ENCODE measurements around the gene HIGD1A. TPM values are rescaled to one million over a fixed set of nuclear protein-coding genes. Genes with fewer than 3 reads are reported as not detected.
"Not testable (repeated sequence)": the region's sequence is repeated elsewhere in the genome, so short reads cannot be mapped to it uniquely, and the experiment has no call there.

The HIGD1A gene
- polyA plus RNA-seq, 3 donors: 145 to 159 (median 150) TPM

DNA sequence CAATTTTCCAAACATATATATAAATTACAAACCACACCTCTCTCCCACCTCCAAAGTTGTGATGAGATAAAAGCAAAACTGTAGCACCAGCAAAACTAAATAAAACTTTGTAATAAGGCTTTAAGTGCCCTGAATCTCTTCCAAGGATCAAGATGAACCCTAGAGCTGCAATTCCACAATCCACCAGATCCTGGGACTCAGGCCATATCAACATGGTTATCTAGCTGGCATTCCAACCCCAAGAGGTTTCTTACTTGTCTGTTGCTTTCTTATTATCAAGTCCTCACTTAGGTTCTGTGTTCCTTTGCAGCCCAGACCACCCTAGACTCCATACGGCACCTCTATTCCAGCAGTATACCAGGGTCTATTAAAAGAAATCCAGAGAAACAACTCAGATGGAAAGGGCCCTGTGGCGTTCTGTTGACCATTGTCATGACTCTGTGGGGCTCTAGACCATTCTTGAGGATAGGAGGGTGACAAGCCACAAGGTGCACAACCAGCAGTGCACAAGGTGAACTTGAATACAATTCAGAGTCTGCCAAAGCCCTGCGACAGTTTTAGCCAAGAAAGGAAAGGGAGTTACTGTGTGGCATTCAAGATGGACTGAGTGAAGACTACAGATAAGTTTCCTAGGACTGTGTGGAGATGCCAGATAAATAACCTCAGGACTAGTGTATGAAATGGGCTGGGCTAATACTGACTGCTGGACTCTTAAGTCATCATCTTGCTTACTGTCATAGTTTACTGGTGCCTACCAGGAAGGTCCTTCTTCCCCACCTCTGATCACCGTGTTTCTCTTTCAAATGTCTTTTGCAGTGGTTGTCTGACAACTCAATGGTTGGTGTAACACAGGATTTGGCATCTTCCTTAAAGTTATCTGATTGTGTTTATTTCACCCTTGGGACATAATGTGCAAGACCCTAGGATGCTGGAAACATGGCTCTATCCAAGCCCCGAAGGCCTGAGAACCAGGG, 32.1 kb upstream of the HIGD1A start:
- no peak for DNase-seq (ENCODE audit: extremely low read depth in 1 of 11, low read depth in 9 of 11, low spot score in 4 of 11)

DNA sequence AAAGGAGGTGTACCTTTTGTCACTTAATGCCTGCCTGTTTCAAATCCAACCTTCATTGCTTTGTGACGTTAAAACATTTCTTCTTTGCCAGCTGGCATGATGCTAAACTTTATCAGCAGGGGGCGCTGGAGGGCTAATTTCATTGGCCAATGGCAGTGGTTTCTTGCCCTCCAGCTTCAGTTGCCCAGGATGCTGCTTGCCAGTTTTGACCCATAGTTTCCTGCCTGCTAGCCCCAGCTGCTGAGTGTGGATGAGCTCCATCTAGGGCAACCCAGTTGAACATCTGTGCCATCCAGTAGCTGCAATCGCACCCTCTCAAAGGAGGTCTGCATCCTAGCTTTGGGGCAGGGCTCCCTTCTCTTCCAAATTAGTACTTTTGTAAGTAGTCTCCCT, 27.0 kb upstream of the HIGD1A start:
- DNase-seq (ENCODE audit: extremely low read depth in 1 of 11, low read depth in 9 of 11, low spot score in 4 of 11): peak in 6 of 11 donors; percentile 44 to 74 (median 60)

DNA sequence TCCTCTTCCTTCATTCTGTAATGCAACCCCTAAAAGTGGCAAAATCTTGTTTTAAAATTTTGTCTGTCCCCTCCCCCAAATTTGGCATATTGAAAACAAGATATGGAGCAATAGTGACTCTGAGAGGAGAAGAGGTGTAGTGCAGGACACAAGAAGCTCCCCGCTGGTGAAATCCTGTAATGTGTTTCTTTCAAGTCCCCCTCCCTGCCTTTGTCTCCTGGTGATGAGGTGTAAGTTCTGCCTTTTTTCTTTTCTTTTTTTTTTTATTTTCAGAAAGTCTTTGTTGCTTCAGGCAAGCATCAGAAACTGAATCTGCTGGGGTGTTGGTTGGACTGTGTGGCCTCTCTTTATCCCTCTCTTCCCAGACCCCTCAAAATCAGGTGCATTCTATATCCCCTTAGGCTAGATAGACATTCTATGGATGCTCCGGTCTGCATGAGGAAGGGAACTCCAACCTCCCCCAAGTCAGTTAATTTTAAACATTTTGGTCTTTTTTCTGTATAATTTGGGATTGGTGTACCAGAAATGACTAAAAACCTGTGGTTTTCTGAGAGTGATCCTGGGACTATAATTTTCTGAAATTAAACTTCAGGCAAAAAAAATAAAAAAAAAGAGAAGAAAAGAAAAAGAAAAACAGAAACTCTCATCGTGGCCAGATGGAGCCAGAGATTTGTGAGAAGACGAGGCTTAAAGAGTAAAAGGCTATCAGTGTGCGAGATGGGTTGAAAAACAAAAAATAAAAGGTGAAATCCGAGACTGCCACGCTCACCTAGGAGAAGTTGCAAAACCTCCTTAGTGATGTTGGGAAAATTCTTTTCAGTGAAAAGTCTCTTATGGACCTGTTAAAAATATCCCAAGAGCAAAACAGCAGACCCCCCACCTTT, 26.4 kb upstream of the HIGD1A start:
- DNase-seq (ENCODE audit: extremely low read depth in 1 of 11, low read depth in 9 of 11, low spot score in 4 of 11): no peak

DNA sequence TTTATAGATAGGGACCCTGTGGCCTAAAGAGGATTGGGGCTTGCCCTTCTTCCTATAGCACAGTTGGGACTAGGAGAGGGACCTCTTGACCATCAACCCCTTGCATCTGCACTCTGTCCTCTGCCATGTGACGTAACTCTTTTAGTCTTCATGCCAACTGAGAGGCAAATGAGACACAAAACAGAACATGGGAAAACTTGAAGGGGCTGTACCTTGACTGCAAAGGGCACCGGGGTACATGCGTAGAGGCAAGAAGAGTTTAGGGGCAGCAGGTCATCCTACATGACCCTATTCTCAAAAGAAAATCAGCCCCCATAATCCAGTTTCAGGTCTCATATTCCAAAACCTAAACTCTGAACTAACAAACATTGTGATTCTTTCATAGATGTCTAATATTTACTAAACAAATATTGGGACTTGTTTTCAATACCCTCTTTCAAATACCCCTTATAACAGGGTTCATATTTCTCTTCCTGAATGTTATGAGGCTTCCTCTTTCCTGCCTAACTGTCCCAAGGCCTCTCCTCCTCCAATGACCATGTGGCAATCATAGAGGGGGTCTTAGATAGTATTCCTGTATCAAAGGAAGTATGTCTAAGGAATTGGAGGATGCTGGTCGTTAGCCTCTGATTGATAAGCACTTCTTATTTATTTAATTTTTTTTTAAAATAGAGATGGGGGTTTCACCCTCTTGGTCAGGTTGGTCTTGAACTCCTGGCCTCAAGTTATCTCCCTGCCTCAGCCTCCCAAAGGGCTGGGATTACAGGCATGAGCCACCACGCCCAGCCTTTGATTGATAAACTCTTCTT, 25.5 kb upstream of the HIGD1A start:
- DNase-seq (ENCODE audit: extremely low read depth in 1 of 11, low read depth in 9 of 11, low spot score in 4 of 11): no peak

DNA sequence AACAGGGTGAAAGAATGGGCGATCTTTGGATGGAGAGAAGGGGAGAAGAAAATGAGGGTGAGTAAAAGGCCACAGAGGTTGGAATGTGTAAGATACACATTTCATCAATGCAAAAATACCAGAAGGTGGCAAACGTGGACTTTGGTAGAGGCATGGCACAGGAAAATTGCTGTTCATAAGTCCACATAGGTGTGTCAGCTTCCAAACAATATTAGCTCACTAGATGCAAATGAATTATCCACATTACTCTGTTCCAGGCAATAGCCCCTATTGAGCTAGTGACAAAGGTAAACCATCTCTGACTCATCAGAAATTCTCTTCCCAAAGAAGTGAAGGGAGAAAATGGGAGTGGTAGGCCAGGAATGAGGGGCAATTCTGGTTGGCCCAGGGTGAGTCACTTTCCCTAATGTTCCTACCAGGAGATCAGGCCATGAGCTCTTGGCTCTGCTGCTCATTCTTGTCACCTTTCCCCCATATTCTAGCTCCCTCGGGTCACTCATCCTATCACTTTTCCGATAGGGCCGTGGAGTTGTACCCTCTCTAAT, 24.9 kb upstream of the HIGD1A start:
- DNase-seq (ENCODE audit: extremely low read depth in 1 of 11, low read depth in 9 of 11, low spot score in 4 of 11): no peak

DNA sequence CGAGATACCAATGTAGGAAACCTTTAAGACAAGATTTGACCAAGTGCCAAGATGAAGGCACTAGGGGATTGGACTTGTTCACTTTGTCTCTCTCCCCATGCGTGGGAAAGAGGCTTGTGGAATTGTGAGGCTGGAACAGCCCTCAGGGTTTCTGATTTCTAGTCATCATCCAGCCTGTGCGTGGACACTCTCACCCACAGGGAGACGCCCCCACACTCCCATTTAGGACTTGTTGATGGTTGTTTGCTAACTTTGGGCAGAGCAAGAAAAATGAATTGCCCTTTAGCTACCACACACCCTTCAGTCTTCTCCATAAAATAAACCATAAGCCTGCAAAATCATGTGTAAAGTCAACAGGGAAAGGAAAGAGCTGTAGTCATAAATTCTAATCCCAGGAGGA, 23.4 kb upstream of the HIGD1A start:
- DNase-seq (ENCODE audit: extremely low read depth in 1 of 11, low read depth in 9 of 11, low spot score in 4 of 11): no peak

DNA sequence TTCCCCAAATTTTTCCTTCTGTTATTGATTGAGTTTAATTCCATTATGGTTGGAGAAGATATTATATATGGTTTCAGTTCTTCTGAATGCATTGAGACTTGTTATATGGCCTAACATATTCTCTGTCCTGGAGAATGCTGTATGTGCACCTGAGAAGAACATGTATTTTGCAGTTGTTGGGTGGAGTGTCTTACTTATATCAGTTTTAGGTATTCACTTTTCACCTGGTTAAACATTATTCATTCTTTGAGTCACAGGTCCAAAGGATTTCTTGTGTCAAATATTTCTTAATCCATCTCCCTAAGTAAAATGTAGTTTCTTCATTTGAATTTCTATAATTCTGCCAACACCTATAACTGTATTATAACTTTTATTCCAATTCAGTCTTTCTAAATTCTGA, 22.7 kb upstream of the HIGD1A start:
- DNase-seq (ENCODE audit: extremely low read depth in 1 of 11, low read depth in 9 of 11, low spot score in 4 of 11): no peak

DNA sequence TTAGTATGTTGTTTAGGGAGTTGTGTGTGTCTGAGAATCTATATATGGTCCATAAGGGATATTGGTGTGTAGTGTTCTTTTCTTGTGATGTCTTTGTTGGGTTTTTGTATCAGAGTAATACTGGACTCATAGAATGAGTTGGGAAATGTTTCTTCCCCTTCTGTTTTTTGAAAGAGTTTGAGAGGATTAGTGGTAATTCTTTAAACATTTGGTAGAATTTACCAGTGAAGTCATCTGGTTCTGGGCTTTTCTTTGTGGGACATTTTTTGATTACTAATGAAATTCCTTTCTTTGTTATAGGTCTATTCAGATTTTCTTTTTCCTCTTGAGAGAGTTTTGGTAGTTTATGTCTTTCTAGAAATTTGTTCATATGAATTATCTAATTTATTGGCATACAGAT, 21.9 kb upstream of the HIGD1A start:
- no peak for DNase-seq (ENCODE audit: extremely low read depth in 1 of 11, low read depth in 9 of 11, low spot score in 4 of 11)

DNA sequence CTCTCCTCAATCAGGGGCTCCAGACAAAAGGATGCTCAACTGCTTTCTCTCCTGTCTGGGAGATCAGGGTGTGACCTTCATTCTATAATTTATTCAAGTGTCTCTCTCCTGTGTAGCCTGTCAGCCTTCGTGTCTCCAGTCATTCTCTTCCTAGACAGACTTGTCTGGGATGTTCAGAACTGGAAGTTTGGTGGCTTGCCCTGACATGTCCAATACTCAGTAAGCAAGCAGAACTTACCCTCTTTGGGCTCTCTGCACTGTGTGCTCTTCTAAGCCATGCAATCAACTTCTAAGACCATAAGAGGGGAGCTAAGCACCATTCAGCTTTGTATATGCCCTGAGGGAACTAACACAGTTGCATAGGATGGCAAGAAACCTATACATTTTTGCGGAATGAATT, 19.1 kb upstream of the HIGD1A start:
- DNase-seq (ENCODE audit: extremely low read depth in 1 of 11, low read depth in 9 of 11, low spot score in 4 of 11): no peak

DNA sequence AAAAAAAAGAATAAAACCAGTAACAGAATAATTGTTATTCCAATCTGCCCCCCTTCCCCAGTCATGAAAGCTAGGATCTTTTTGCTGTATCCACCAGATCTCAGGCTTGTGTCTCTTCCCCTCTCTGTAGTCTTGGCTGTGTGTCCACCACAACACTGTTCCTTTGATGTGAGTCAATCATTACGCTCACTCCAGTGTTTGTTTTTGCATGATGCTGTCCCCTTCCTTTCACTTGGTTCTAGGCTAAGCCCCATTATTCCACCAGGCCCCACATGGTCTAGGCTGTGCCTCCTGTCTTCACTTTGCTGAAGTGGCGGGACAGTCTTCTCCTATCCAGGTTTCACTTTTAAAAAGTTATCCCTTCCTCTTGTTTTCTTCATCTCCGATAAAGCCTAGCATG, 18.5 kb upstream of the HIGD1A start:
- no peak for DNase-seq (ENCODE audit: extremely low read depth in 1 of 11, low read depth in 9 of 11, low spot score in 4 of 11)

DNA sequence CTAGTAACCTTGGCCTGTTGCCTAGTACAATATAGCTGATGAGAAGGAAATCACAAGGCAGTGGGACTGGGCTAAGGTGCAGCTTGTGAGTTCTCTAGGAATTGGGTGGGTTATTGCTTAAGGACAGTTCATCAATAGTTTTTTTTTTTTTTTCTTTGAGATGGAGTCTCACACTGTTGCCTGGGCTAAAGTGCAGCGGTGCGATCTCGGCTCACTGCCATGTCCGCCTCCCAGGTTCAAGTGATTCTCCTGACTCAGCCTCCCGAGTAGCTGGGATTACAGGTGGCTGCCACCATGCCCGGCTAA, 16.4 kb upstream of the HIGD1A start:
- no peak for DNase-seq (ENCODE audit: extremely low read depth in 1 of 11, low read depth in 9 of 11, low spot score in 4 of 11)

DNA sequence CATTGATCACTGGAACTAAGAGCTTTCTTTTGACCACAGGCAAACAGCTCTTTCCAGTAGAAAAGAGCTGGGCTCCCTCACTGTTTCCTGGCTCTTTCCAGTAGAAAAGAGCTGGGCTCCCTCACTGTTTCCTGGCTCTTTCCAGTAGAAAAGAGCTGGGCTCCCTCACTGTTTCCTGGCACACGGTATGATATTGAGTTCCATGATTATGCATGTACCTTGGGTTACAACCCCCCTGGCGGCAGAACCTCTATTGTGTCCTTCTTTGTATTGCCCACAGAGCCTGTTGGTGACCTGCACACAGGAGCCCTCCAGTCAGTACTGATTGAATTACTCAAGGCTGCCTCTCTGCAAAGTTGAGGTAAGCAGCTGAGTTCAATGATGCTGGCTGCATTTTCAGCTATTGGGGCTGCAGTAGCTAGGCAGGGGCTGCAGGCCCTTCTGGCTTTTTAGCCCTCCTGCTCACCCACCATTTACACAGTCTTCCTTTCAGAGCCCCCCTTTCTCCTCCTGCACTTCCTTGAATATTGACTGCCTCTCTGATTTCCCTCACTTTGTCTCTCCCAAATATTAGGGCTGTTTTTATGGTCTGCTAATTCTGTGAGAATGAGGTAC, 15.2 kb upstream of the HIGD1A start:
- DNase-seq (ENCODE audit: extremely low read depth in 1 of 11, low read depth in 9 of 11, low spot score in 4 of 11): no peak

DNA sequence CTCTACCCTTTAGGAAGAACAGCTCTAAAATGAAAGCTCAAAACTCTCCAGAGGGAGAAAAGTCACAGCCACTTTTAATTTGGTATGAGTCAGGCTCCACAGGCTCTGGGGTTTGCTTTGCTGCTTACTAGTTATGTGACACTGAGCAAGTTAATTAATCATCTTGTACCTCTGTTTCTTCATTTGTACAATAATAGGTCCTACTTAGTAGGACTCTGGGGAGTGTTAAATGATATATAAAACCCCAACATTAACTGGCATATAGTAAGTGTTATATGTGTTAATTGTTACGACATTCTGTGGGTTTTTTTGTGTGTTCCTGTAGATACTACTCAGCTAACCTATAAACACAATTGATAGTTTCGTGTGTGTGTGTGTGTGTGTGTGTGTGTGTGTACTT, 11.5 kb upstream of the HIGD1A start:
- no peak for DNase-seq (ENCODE audit: extremely low read depth in 1 of 11, low read depth in 9 of 11, low spot score in 4 of 11)

DNA sequence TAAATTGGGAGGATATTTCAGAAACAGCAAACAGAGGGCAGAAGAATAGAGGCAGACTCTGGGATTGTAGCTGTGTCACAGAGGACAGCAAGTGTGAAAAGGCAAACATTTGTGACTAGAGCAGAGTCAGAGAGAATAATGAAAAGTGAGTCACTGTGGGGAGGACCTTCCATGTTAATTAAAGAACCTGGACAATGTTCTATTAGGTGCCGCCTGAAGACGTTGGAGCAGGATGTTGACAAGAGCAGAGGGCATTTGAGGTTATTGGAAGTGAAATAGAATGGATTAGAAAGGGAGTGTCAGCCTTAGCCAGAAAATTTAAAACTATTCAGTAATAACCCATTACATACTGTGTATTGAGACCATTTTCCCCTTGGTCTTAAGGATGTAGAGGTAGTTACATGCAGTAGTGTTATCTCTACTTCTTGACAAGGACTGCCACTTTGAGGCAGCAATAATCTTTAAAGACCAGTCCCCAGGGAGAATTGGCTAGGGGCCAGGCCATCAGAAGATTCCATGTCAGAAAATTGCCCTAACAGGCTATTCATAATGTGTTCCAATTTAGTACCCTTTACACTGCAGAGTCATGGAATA, 10.7 kb upstream of the HIGD1A start:
- DNase-seq (ENCODE audit: extremely low read depth in 1 of 11, low read depth in 9 of 11, low spot score in 4 of 11): no peak

DNA sequence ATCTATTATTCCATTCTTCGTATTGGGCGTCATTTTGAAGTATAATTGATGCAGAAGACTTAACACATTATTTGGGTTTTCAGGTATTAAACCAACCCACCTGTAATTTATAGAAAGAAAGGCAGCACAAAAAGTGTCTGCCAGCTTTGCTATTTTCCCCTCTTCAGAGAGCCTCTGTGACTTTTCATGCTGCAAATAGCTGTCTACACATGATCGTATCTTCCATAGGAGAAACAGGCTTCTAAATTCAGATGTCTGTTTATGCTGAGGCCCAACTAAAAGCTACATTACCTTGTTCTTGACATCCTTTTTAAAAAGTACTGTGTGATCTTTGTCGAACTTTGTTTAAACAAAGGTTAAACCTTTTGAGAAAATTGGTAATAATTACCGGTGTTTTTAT, 10.0 kb upstream of the HIGD1A start:
- no peak for DNase-seq (ENCODE audit: extremely low read depth in 1 of 11, low read depth in 9 of 11, low spot score in 4 of 11)

DNA sequence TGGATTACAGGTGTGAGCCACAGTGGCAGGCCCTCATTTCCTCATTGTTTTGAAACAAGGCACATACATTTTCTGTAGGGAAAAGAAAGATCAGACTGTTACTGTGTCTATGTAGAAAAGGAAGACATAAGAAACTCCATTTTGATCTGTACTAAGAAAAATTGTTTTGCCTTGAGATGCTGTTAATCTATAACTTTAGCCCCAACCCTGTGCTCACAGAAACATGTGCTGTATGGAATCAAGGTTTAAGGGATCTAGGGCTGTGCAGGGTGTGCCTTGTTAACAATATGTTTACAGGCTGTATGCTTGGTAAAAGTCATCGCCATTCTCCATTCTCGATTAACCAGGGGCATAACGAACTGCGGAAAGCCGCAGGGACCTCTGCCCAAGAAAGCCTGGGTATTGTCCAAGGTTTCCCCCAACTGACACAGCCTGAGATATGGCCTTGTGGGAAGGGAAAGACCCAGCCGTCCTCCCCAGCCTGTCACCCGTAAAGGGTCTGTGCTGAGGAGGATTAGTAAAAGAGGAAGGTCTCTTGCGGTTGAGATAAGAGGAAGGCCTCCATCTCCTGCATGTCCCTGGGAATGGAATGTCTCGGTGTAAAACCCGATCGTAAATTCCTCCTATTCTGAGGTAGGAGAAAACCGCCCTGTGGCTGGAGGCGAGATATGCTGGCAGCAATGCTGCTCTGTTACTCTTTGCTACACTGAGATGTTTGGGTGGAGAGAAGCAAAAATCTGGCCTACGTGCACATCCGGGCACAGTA, 7.0 kb upstream of the HIGD1A start:
- DNase-seq (ENCODE audit: extremely low read depth in 1 of 11, low read depth in 9 of 11, low spot score in 4 of 11): not testable (repeated sequence)

DNA sequence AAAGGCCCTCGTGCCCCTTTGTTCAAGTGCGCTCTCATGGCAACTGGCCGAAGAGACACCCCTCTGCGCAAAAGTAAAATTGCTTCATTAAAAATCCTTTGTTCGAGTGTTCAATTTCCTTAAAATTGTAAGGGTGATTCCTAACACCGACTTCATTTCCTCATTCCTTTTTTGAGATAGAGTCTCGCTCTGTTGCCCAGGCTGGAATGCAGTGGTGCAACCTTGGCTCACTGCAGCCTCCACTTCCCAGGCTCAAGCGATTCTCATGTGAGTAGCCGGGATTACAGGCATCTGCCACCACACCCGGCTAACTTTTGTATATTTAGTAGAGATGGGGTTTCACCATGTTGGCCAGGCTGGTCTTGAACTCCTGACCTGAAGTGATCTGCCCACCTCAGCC, 6.4 kb upstream of the HIGD1A start:
- DNase-seq (ENCODE audit: extremely low read depth in 1 of 11, low read depth in 9 of 11, low spot score in 4 of 11): not testable (repeated sequence)

DNA sequence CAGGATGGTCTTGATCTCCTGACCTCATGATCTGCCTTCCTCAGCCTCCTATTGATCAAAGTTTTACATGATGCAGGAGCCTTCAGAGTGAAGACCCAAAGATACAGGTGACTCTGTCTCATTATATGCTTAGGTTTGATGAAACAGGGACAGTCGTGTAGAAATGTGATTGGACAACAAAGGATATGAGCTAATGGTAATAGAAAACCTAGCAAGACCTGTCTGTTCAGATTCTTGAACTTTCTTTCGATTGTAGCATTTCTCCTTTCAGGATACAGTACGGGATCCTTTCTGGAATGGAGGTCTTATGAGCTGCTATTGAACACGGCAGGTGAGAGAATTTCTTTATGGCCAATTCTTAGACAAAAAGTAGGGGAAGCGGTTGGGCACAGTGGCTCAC, 4.9 kb upstream of the HIGD1A start, which contains the start of gene ACKR2:
ACKR2 (plus strand) TSS at position 244 of the 400 bp plus-strand sequence. CDS start 55,058 bp downstream, outside the sequence.
- no peak for DNase-seq (ENCODE audit: extremely low read depth in 1 of 11, low read depth in 9 of 11, low spot score in 4 of 11)
